B cell (primary cell): ENCODE results near the gene GATAD2B. TPM values are rescaled to one million over a fixed set of nuclear protein-coding genes. Genes with fewer than 3 reads are reported as not detected.

ENCODE experiments used
- ATAC-seq: fragments of 200-7000 bp; cut with Tn5 transposase; one replicate; pipeline ENCODE4 v1.10.0; 2021; ENCODE audit warnings: low read depth, mild to moderate bottlenecking, moderate number of reproducible peaks, moderate library complexity
- CTCF ChIA-PET: fragments of 350-600 bp; sonication (Branson Sonifier 250); formaldehyde crosslinking; loops from one replicate; lab custom pipeline; 2021; ENCODE audit warnings: antibody characterized with exemption, inconsistent platforms; lab: Charles Lee
- POLR2A ChIA-PET: fragments of 350-600 bp; sonication (Branson Sonifier 250); formaldehyde crosslinking; loops from one replicate; lab custom pipeline; 2021; ENCODE audit warnings: antibody characterized with exemption; lab: Charles Lee
- DNase-seq: peaks from one replicate; pipeline ENCODE4 v3.0.0; 2013
- H2AFZ ChIP-seq: 2 replicates; pipeline ENCODE4 v1.6.1; 2012; ENCODE audit warnings: mild to moderate bottlenecking, low read depth, low read length; ENCODE audit not compliant: insufficient read depth, poor library complexity, severe bottlenecking
- H3K27ac ChIP-seq, 2 donors: 1 replicate in 1 of 2; 2 replicates in 1 of 2; pipeline ENCODE4 v1.5.1; 2012 to 2013; ENCODE audit warnings: low read length in 2 of 2, mild to moderate bottlenecking in 2 of 2, moderate library complexity in 1 of 2
- H3K27me3 ChIP-seq, 4 experiments: fragments of 200-600 bp in 1 of 4; sonication (generic) in 1 of 4; replicated peaks in 1 of 4; 1 replicate in 2 of 4; 2 replicates in 2 of 4; pipeline versions ENCODE4 v1.6.1 to v1.7.0; 2013 to 2016; ENCODE audit warnings: low read length in 3 of 4, mild to moderate bottlenecking in 2 of 4, mixed read lengths in 1 of 4, moderate library complexity in 1 of 4; ENCODE audit not compliant: insufficient read depth in 4 of 4, control insufficient read depth in 3 of 4; ENCODE audit errors: control extremely low read depth in 1 of 4
- H3K36me3 ChIP-seq, 2 experiments: replicated peaks in 1 of 2; 1 replicate in 1 of 2; 2 replicates in 1 of 2; pipeline versions ENCODE4 v1.6.1 to v1.7.1; 2013; ENCODE audit warnings: low read length in 1 of 2; ENCODE audit not compliant: insufficient read depth in 2 of 2, control insufficient read depth in 1 of 2; ENCODE audit errors: control extremely low read depth in 1 of 2, extremely low read depth in 1 of 2
- H3K4me1 ChIP-seq, 2 donors: fragments of 200-600 bp in 1 of 2; sonication (generic) in 1 of 2; 1 replicate in 1 of 2; 2 replicates in 1 of 2; pipeline versions ENCODE4 v1.5.1 to v1.6.1; 2013 to 2017; ENCODE audit warnings: low read length in 2 of 2; ENCODE audit not compliant: control insufficient read depth in 2 of 2, insufficient read depth in 2 of 2
- H3K4me2 ChIP-seq: replicated peaks from 2 replicates; pipeline ENCODE3; 2012; ENCODE audit warnings: mild to moderate bottlenecking, low read depth, low read length; ENCODE audit not compliant: poor library complexity, severe bottlenecking
- H3K4me3 ChIP-seq, 5 experiments: fragments of 200-600 bp in 1 of 5; sonication (generic) in 1 of 5; 1 replicate in 3 of 5; 2 replicates in 2 of 5; pipeline versions ENCODE4 v1.5.1 to v1.7.0; 2011 to 2016; ENCODE audit warnings: low read length in 4 of 5, mild to moderate bottlenecking in 4 of 5, low read depth in 2 of 5, control low read depth in 1 of 5, moderate library complexity in 1 of 5; ENCODE audit not compliant: insufficient read depth in 1 of 5; ENCODE audit errors: control extremely low read depth in 1 of 5, extremely low read depth in 1 of 5
- H3K79me2 ChIP-seq: fragments of 200-600 bp; sonication (generic); one replicate; pipeline ENCODE4 v1.6.0; 2016; ENCODE audit warnings: low read length; ENCODE audit not compliant: control insufficient read depth, insufficient read depth
- H3K9ac ChIP-seq: fragments of 200-600 bp; sonication (generic); 2 replicates; pipeline ENCODE4 v1.6.1; 2017; ENCODE audit warnings: mild to moderate bottlenecking, low read length, moderate library complexity
- H3K9me3 ChIP-seq, 3 donors: one replicate each; pipeline versions ENCODE4 v1.6.1 to v1.7.1; 2013; ENCODE audit warnings: low read length in 2 of 3; ENCODE audit not compliant: control insufficient read depth in 2 of 3, insufficient read depth in 1 of 3; ENCODE audit errors: control extremely low read depth in 1 of 3
- H4K20me1 ChIP-seq: 2 replicates; pipeline ENCODE4 v1.6.0; 2012; ENCODE audit warnings: mild to moderate bottlenecking, low read length; ENCODE audit not compliant: insufficient read depth, control insufficient read depth, poor library complexity, severe bottlenecking
- H3K27ac Mint-ChIP-seq: one replicate; pipeline ENCODE4 v1.8.0; 2021; ENCODE audit warnings: mixed read lengths
- H3K27me3 Mint-ChIP-seq: one replicate; pipeline ENCODE4 v1.8.0; 2021; ENCODE audit warnings: mixed read lengths
- H3K4me1 Mint-ChIP-seq: one replicate; pipeline ENCODE4 v1.8.0; 2021; ENCODE audit warnings: mixed read lengths
- H3K4me3 Mint-ChIP-seq: one replicate; pipeline ENCODE4 v1.8.0; 2021; ENCODE audit warnings: mixed read lengths
- H3K9me3 Mint-ChIP-seq: one replicate; pipeline ENCODE4 v1.8.0; 2022; ENCODE audit warnings: mixed read lengths; ENCODE audit not compliant: insufficient read depth
- CTCF ChIP-seq: fragments of 200-600 bp; IDR thresholded peaks from one replicate; pipeline ENCODE4 v1.8.0; 2022; ENCODE audit warnings: antibody characterized with exemption, mild to moderate bottlenecking
- EZH2 ChIP-seq: IDR thresholded peaks from 2 replicates; pipeline ENCODE4 v1.6.1; 2012; ENCODE audit warnings: borderline replicate concordance, low read depth, mild to moderate bottlenecking, moderate library complexity, low read length; ENCODE audit not compliant: insufficient read depth, poor library complexity, severe bottlenecking
- WGBS: methylation state at CpG from one replicate; pipeline ENCODE4 v1.1.5; 2013; ENCODE audit warnings: missing lambda C conversion rate; ENCODE audit not compliant: insufficient coverage; 5-methylcytosine and 5-hydroxymethylcytosine counted together
- intact Hi-C: fragments of 100-400 bp; cut with micrococcal nuclease; formaldehyde crosslinking; loops from one replicate; pipeline ENCODE4 v1.10.0; 2022
- polyA plus RNA-seq: library from polyadenylated mRNA; depleted of rRNA; stranded (reverse); fragments of >200 nt; gene quantifications from 2 replicates; pipeline ENCODE4 v1.2.3, GENCODE V29; 2012
- total RNA-seq, 2 donors: library from RNA; stranded (reverse); fragments of 120-200 nt in 1 of 2; gene quantifications; 1 replicate in 1 of 2; 2 replicates in 1 of 2; pipeline versions ENCODE4 v1.2.3 to v1.2.4, GENCODE V29; 2013 to 2022

The GATAD2B gene
- total and polyA plus RNA-seq, 2 donors (not counting 1 experiment from before 2014, with no cell fraction given) = 16.7 to 105 TPM

DNA sequence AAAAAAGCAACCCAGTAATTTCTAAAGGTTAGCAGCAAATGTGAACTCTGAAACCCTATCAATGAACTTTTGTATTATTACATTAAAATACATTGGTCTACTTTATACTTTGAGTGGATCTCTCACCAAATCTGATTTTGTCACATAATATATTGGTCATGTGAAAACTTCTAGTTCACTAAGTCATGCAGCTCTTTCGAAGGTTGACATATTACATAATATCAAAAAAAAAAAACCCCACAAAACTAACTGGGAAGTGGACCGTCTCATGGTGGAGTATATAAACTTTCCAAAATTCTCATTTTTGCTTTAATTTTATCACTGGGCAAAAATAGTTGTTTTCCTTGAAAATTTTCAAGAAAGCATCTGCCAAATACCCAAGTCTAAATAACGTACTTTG lies 50.4 kb downstream of the GATAD2B start:
- WGBS = no CpG with 5 or more reads among the region's 3 CpGs
- peaks cover 32% of the 10 kb centered on the region for H3K4me1 Mint-ChIP-seq
- Histone ChIP-seq H3K27ac (peak overlapping the region in 1 of 2 donors; percentile 23), H2AFZ (no peak overlapping the region), H3K4me2 (no peak overlapping the region), H3K36me3 (peaks cover 3 to 16% of the 10 kb centered on the region in 2 experiments), H3K79me2 (peaks cover 97% of the 10 kb centered on the region), H4K20me1 (peaks cover 64% of the 10 kb centered on the region), H3K9ac (no peak overlapping the region), H3K4me3 (no peak overlapping the region), H3K4me1 (no peaks in the 10 kb centered on the region), H3K9me3 (peaks cover 0 to 5% (median 2%) of the 10 kb centered on the region in 3 donors), H3K27me3 (no peaks in the 10 kb centered on the region)
- intact Hi-C loops = no loop called here
- TF ChIP-seq CTCF (no peak), EZH2 (no peak)
- ATAC-seq (no peak), DNase-seq (no peak)
- H3K27me3 Mint-ChIP-seq = no peaks in the 10 kb centered on the region
- H3K9me3 Mint-ChIP-seq = no peaks in the 10 kb centered on the region
- no peak overlapping the region for H3K27ac Mint-ChIP-seq
- CTCF ChIA-PET = interaction anchor here (0.7 kb wide), 1 partner anchor 76 kb away, joined by 7 read pairs; no protein-coding TSS in a partner anchor
- POLR2A ChIA-PET = no interaction called here
- no peak overlapping the region for H3K4me3 Mint-ChIP-seq

- H3K4me3 ChIP-seq = no peak overlapping the region
- intact Hi-C loops = no loop called here
- H3K27ac ChIP-seq = no peak overlapping the region
- H2AFZ ChIP-seq = no peak overlapping the region
- DNase-seq (no peak), ATAC-seq (no peak)
- WGBS = 78% methylated on average over 1 of the region's 3 CpGs
- no peak overlapping the region for H3K4me2 ChIP-seq
- TF ChIP-seq CTCF (no peak), EZH2 (no peak)
- no peak overlapping the region for H3K27ac Mint-ChIP-seq
- H3K4me3 Mint-ChIP-seq = no peak overlapping the region
- peaks cover 3 to 6% of the 10 kb centered on the region in 2 experiments for H3K36me3 ChIP-seq
- peaks cover 3 to 8% of the 10 kb centered on the region in 2 donors for H3K4me1 ChIP-seq
- ChIA-PET POLR2A (interaction anchor here (0.6 kb wide), 2 partner anchors 19 to 86 kb away, joined by 3 to 5 read pairs; no protein-coding TSS in a partner anchor), CTCF (no interaction called here)
- no peak overlapping the region for H3K9ac ChIP-seq
- peaks cover 34% of the 10 kb centered on the region for H3K4me1 Mint-ChIP-seq
- H4K20me1 ChIP-seq = peaks cover 54% of the 10 kb centered on the region
- peaks cover 97% of the 10 kb centered on the region for H3K79me2 ChIP-seq
- no peaks in the 10 kb centered on the region for H3K27me3 ChIP-seq
- H3K9me3 Mint-ChIP-seq = no peaks in the 10 kb centered on the region
- H3K27me3 Mint-ChIP-seq = no peaks in the 10 kb centered on the region
- peaks cover 0 to 5% (median 2%) of the 10 kb centered on the region in 3 donors for H3K9me3 ChIP-seq
Measured at GRCh38 chr1:153869486-153869885, 53.3 kb downstream of the GATAD2B start.
